Measurements from ENCODE around the gene CFHR4.

Gene CFHR4

GRCh38 chr1:196960854-196961253 lies 73.0 kb downstream of the CFHR4 start:
- Histone ChIP-seq H3K36me3 (ENCODE audit: low read depth) (no peaks in the 10 kb centered on the region), H3K27me3 (ENCODE audit: insufficient read depth, poor library complexity, severe bottlenecking) (no peaks in the 10 kb centered on the region), H3K9me3 (ENCODE audit: severe bottlenecking) (no peaks in the 10 kb centered on the region), H3K27ac (ENCODE audit: poor library complexity, severe bottlenecking) (no peak overlapping the region), H3K4me1 (ENCODE audit: insufficient read depth, poor library complexity, severe bottlenecking) (no peaks in the 10 kb centered on the region), H3K4me3 (ENCODE audit: severe bottlenecking) (no peak overlapping the region)
- ATAC-seq (ENCODE audit: low read depth) (no peak), DNase-seq (ENCODE audit: low spot score) (no peak)
- no peak for TF ChIP-seq CTCF (IDR thresholded peaks at IDR 0.05; ENCODE audit: poor library complexity, severe bottlenecking)

Measured in RWPE2 (cell line).